ENCODE data around the gene ST6GAL2.

ST6GAL2 gene

DNA sequence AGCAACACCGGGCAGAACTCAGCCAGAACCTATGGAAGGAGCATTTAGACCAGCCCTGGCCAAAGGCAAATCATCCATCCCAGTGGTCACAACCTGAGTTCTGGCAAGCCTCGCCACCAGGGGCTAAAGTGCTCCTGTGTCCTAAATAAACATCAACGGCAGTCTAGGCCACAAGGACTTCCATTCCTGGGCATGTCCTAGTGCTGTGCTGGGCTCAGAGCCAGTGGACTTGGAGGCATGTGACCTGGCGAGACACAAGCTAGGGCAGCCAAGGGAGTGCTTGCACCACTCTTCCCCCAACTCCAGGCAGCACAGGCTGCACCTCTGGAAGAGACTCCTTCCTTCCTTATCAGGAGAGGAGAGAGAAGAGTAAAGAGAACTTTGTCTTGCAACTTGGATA is 69.0 kb downstream of the ST6GAL2 start:
- DNase-seq = no peak

- DNase-seq = no peak
Measured at GRCh38 chr2:106812841-106813240, 73.1 kb downstream of the ST6GAL2 start.

- no peak for DNase-seq
Measured at GRCh38 chr2:106812383-106812782, 73.6 kb downstream of the ST6GAL2 start.

DNA sequence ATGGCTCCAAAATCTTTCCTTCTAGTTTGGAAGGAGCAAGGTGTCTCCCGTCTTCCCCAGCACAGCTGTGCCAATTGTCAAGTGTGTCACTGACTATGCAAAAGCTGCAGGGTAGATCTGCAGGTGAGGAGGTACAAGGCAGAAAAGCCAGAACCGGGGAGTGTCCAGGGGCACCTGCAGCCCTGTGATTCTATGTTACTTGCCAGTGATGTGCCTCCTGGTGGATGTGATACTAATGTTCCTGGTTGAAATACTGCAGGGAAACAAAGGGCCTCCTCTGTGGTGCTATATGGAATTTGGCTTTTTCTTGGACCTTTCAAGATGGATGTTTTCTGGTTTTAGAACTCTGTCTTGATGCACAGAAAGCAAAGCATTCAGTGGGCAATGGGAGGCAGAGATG is 80.3 kb downstream of the ST6GAL2 start:
- no peak for DNase-seq

DNA sequence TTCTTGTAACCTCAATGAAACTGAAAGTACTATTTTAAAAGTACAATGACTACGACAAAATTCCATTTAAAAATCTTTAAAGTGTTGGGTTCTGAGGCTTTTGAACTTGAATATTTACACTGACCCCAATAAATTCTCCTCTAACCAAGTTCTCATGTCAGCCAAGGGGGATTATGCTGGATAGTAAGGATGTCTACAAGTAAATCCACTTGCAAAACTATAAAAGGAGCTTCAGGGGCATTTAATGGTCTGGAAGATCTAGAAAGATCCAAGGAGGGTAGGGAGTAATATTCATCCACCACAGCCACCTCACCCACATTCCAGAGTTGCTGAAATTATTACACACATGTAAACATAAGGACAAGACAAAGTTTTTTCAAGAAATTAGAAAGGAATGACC is 81.8 kb downstream of the ST6GAL2 start:
- DNase-seq = no peak

- DNase-seq = no peak
Measured at GRCh38 chr2:106800976-106801655, 84.9 kb downstream of the ST6GAL2 start.

DNA sequence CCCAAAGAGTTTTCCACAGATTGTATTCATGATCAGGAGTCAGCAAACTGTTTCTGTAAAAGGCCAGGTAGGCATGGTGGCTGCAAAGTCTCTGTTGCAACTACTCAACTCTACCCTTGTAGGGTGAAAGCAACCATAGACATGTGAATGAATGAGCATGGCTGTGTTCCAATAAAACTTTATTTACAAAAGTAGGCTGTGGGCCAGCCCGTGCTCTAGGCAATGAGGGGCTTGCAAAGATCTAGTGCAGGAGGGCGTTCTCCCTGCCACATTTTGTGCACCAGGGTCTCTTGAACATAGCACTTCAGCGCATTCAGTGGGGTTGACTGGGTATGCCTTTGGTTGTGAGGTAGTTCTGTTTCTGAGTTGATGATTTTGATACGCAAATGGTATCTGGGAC is 85.8 kb downstream of the ST6GAL2 start:
- DNase-seq = no peak

GRCh38 chr2:106798826-106799552 is 87.0 kb downstream of the ST6GAL2 start:
- no peak for DNase-seq

DNA sequence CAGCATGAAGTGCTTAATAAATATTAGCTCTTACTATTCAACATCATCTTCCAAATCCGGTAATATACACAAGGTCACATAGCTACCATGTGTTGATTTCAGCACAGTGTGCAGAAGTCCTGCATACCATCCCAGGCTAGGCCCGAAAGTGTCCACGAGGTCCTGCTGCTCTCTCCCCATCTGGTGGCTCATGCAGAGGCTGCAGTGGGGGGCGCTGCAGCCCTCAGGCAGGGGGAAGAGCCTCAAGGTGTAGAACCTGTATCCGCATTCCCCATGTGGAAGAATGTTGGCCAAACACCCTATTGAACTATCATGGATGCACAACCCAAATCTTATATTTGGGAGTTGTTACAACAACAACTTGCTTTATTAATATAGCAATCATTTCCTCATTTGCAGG is 88.5 kb downstream of the ST6GAL2 start:
- no peak for DNase-seq

- no peak for DNase-seq
Measured at GRCh38 chr2:106792671-106793070, 93.3 kb downstream of the ST6GAL2 start.

DNA sequence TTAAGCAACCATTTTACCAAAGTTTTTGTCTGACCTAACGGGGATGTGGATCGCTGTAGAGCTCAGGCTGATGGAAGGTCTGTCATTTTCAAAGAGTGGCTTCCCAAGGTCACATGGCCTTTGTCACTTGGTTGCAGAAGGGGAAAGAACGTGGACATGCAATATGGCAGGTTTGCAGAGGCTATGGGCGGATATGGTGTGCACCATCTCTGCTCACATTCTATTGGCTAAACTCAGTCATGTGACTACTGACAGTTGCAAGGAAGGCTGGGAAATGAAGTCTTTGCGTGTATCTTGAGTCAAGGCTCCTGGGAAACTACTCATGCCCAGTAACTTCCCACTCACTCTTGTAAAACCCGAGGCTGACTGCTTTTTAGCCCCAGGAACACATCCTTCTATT is 96.8 kb downstream of the ST6GAL2 start:
- no peak for DNase-seq

DNA sequence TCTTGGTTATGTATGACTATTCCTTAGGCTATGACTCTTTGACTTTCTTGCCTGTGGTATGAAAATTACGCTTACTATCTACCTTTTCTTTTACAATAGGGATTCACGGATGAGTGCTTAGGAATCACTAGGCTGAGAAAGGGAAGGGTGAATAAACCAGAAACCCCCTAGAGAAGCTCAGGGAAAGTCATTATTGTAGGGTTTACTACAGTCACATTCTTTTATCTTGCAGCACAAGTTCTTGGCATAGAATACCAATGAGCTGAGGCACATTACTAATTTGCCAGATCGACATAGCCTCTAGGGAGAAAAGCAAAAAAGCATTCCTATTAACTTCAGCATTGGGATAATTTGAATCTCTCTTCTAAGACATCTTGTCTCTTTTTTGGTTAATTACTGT is 103.3 kb downstream of the ST6GAL2 start:
- no peak for DNase-seq

GRCh38 chr2:106781196-106781595 is 104.8 kb downstream of the ST6GAL2 start:
- no peak for DNase-seq

DNA sequence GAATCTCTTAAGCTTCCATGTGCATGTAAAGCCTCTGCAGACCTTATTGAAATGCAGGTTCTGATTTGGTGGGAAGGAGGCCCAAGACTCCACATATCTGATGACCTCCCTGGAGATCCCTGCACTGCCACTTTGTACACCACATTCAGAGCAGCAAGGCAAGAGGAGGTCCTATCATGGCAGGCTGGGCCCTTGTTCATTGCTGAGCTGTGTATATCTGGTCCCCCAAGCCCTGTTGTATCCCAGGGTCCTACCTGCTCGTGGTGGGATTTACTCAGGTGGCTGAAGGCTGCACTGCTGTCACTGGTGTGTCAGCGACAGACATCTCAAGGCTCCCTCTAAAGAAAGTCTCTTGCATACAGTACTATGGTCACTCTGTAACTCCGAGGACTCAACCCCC is 114.2 kb downstream of the ST6GAL2 start:
- DNase-seq = no peak

DNA sequence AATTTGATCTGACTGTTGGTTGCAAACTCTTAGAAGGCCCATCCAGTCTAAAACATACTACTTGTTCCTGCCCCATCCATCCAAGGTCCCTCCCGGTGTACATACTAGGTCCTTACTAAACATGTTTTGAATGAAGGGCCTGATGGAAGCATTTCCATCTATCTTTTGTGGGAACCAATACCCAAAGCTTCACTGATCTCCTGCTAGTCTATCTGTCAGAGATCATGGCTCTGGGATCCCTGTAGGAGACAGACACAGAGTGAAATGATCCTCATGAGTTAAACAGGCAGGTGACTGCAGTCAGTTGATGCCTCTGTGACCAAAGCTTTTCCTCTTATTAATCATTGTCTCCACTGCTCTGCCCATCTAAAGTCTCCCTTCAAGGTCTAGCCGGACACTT is 115.0 kb downstream of the ST6GAL2 start:
- DNase-seq = no peak

GRCh38 chr2:106764614-106765013 is 121.4 kb downstream of the ST6GAL2 start:
- no peak for DNase-seq

DNA sequence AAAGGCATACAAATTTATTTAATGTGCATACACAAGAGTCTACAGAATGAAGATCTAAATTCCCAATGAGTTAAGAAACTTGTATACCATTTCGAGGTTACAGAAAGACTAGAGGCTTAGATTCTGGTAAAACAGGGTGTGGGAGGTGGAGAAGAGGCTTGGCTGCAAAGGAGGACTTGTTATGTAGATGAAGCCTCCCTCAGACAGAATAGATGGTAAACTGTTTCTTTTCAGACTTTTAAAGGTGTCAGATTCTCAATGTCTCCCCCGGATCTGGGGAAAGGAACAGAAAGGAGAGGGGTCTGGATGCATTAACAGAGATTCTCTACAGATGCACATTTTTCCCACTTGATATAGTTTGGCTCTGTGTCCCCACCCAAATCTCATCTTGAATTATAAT is 126.0 kb downstream of the ST6GAL2 start:
- no peak for DNase-seq

- DNase-seq = no peak
Measured at GRCh38 chr2:106758901-106759497, 127.0 kb downstream of the ST6GAL2 start.
